ENCODE measurements around the gene TMED6.
"Not testable (repeated sequence)": the region's sequence is repeated elsewhere in the genome, so short reads cannot be mapped to it uniquely, and the experiment has no call there.

The TMED6 gene

DNA sequence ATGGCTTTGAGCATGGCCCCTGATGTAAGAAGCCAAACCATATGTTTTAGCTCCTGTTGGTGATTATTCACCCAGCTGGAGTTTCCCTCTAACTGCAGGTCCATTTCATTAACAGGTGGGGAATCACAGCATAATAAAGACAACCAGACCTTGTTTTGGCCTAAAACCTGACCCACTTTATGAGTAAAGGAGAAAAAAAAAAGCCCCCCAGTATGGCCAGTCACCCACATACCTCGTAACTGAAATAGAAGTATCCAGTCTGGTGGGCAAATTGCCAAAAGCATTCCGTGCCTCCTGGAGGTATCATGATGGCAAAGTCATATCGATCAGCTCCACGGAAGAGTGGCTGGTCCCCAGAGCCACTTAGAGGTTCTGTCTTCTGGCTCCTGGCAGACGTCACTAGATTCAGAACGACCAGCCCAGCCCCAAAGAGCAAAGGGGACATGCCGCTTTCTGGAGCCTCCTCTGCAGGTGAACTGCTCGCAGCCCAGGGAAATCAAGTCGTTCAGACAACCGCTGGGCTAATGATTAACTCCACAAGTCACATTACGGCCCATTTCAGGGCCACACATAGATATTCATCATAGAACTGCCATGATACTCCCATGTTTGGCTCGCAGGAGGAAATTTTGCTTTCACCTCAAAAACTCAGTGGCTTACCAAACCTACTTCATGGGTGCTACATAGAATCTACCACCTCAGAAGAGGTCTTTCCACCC, at the start of gene TMED6:
TMED6 (minus strand) TSS at position 478 of the 719 bp plus-strand sequence; CDS start at position 445, 33 bp downstream.
- DNase-seq = no peak

DNA sequence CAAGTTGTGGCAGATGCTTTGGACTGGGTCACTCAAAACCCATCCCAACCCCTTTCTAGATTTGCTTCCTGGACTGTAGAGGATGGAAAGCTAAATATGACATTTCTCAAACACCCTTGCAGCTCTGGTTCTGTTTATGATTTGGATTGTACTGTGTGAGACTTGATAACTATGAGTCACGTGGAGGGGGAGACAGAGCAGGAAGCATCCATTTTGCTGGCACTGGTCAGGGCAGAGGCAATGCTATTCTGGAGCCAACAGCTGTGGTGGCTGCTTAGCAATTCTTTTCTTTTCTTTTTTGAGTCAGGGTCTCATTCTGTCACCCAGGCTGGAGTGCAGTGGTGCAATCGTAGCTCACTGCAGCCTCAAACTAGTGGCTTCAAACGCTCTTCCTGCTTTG, 47.8 kb upstream of the TMED6 start:
- no peak for DNase-seq

DNA sequence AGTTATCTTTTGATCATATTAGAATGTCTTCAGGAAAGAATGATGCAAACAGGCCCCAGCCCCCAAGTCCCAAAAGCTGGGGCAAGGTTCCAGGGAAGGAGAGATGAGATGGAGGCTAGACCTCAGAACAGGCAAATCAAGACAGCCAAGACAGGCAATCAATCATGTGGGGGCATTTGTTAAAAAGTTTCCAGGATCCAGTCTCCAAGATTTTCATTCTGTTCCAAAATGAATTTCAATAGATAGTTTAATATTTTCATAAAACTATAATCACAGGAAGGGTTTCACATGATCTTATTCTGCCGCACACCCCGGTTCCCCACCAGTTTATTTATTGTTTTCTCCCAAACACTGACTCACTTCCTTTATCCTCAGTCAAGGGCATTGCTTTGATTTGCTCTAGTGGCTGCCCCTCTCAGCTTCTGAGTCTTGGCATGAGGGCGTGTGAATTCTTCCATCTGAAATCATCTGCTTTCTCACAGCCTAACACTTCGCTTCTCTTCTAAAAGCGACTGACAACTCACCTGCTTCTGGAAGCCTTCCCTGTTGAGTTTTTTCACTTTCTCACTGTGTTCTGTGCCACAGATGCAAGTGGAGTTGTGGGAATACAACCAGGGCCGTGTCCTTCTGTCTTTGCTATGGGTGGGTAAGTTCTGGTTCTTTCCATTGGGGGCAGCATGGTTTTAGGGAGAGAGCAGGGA, 46.4 kb upstream of the TMED6 start:
- peak; percentile 46 to 64 (median 59) for DNase-seq

DNA sequence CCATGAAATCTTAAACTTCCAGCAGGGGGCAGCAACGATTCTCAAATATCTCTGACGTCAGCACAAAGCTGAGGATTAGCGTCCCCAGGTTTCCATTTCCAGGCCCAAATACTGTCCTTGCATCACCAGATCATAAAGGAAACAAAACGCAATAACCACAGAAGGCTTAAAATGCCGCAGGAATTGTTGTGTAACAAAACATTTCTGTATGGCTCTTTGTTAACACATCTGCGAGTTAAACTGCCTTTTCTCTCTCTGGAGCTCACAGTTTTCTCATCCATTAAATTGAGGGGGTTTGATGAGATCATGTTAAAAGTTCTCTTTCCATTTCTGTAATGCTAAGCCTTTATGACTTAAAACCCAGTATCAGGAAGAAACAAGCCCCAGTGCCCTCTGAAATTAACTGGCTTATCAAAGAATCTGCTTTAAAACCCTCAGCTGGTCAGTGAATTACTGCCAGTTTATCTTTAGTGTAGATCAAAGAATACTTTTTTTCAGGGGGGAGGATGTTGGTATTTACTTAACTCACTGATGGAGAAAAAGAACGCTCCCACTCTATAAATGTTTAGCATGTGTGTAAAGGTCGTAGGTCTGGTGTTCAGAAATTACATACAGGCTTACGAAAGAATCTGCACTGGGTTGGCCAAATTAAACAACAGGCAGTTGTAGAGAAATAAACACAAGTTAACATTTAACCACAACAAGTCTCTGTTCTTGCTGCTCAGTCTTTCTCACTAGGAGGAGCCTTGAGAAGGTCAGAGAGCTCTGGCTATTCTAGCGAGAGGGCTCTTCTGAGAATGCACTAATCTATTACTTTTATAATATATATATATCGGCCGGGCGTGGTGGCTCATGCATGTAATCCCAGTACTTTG, 44.8 kb upstream of the TMED6 start:
- peak; percentile 94 to 98 (median 97) for DNase-seq

DNA sequence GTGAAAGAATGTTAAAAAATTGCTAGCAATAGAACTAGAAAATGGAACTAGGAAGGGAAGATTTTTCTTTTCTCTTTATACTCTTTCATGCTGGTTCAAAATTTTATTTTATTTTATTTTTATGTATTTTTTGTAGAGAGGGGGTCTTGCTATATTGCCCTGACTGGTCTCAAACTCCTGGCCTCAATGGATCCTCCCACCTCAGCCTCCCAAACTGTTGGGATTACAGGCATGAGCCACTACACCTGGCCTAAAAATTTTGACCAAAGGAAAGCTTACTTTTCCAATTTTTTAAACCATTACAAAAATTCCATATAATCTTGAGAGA, 44.2 kb upstream of the TMED6 start:
- no peak for DNase-seq

DNA sequence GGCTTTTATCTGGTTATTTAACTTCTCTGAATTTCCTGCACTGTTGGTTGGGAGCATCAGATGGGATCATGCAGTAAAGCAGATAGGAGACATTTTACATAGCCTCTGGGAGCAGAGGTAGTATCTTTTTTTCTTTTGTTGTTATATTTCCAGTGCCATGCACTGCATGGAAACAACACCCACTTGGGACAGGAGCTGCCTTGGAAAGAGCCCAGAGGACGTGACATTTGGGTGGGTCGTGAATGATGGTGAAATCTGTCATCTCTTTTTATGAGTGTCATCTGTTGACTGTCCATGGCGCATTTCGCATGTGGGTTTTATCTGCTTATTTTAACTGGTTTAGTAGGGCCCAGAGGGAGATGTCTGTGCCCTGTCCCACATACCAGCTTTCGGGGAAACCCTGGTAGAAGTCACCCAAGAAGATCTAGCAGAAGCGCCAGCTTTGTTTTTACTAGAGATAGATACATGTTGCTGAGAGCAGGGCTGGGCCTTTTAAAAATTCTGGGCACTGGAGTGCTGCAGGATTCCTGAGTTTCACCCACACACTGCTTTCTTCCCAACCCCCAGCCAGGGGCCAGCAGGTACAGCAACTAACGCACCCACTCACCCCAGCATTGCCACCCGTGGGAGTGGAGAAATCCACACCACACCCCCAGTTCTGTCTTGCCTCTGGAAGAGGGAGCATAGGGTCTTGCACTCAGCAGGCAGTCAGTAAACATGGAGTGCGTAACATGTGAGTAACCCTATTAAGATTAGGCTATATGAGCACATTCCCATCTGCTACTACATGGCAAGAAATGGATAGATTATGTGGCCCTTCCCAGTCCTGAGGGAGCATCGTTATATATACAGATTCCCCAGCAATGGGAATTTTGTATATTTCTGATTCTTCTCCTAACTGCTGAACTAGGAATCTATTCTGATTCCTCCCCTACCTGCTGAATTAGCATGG, 42.6 kb upstream of the TMED6 start:
- DNase-seq = no peak

DNA sequence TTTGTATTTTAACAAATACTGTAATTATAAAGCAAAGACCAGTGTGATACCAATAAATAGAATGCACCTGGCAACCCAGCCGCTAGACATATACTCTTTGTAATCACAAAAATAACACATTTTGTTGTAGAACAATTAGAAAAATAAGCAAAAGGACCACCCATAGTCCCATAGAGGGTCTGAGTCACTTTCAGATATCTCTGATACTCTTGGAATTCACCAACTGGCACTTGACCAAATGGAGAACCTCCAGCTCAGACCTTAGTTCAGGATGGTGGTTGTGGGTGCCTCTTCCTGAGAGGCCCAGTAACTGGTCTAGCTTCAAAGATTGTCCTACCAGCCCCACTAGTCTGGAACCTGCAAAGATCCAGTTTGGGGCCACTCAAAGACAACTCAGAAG, 35.0 kb upstream of the TMED6 start:
- no peak for DNase-seq

DNA sequence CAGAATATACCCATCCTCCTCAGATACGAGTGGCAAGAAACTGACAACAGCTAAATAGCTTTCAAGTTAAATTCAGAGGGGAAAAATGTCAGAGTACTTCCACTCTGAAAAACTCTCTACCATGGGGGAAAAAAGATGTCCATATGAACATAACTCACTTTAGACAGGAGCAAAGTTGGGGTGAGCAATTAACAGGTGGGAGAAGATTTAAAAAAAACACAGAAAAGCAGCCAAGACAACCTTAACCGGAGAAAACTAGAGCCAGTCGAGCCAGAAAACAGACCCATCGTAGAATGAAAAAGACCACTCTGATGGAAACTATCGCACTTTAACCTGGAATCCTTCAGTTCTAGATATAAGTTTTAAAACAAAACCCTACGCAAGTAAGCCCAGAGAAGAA, 33.4 kb upstream of the TMED6 start:
- DNase-seq = no peak

DNA sequence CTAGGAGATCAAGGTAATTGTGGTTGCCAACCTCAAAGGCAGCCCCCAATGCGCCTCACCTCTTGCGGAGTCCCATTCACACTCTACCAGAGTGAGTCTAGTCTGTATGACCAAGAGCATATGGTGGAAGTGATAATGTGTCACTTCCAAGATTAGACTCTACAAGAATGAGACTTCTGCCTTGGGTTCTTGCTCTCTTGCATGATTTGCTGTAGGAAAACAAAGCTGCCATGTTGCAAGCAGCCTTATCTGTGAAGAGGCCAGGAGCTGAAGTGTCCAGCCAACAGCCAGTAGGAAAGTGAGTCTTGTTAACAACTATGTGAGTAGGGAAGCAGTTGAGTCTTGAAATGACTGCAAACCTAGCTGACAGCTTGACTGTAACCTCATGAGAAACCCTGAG, 30.8 kb upstream of the TMED6 start:
- DNase-seq = no peak

DNA sequence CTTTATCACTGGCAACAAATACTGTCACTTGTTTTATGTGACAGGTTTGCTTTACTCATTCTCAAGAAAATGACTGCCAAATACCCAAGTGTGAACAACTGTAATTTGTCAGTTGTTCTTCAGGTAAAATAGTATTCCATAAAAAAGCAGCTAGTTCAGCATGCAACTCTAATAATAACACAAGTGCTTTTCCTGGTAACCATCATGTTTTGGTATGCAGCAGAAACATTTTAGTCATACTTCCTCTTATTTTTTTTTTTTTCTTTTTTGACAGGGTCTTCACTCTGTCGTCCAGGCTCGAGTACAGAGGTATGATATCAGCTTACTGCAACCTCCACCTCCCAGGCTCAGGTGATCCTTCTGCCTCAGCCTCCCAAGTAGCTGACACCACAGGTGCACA, 29.6 kb upstream of the TMED6 start:
- peak in 1 of 3 donors; percentile 37 for DNase-seq

DNA sequence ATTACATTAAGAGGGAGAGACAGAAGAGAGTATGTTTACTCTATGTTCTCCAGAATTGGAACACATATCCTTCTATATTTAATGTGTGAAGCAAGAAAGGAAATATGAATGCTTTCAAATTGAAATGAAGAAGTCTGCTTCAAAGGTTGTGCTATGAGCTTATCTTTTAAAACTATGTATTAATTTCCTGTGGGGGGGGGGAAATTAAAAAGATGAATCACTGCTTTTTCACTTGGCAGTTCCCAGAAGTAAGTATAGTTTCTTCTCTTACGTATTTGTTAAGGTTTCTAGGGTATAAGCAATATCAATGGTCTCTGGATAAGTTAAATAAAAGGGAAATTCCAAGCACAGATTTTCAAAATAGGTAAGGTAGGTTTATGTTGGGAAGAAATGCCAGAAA, 27.2 kb upstream of the TMED6 start:
- DNase-seq = no peak

DNA sequence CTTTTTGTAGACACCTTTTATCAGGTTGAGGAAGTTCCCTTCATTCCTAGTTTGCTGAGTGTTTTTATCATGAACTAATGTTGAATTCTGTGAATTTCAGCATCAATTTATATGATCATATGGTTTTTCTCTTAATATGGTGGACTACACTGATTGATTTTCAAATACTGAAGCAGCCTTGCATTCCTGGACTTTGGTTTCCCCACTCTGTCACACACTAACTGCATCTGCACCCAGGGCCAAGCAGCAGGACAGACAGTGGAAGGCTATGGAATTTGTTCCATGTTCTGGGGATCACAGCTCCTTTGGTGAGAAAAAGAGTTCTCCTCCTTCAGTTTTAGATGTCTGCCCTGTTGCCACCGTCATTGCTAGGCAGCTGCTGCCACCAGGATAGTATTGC, 26.4 kb upstream of the TMED6 start:
- no peak for DNase-seq

DNA sequence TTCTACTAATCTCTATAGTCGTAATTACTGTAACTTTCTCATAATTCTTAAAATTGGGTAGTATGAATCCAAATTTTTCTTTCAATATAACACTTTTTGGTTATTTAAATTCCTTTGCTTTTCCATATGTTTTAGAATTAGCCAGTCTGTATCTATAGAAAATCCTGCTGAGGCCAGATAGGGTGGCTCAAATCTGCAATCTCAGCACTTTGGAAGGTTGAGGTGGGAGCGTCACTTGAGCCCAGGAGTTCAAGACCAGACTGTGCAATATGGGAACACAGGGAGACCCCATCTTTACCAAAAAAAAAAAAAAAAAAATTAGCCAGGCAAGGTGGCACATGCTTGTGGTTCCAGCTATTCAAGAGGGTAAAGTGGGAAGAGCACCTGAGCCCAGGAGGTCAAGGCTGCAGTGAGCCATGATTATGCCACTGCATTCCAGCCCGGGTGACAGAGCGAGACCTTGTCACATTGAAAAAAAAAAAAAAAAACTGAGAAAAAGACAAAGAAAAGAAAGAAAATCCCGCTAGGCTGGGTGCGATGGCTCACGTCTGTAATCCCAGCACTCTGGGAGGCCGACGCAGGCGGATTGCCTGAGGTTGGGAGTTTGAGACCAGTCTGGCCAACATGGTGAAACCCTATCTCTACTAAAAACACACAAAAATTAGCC, 24.9 kb upstream of the TMED6 start:
- no peak for DNase-seq

DNA sequence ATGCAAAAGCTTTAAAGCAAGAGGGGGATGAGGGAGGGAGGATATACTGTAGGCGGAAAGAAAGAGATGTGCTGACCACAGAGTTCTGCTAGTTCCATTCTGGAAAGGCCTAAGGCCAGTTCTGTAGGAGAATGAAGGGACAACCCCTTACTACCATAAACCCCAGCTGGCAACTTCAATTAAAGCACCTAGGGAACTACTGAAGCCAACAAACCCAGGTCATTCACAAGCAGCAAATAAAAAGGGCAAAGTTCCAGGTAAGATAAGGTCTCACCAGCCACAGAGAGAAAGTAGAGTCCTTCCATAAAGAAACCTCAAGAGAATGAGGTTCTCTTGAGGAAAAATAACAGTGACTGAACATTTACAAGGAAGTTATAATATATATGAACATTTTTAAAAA, 21.4 kb upstream of the TMED6 start:
- no peak for DNase-seq

DNA sequence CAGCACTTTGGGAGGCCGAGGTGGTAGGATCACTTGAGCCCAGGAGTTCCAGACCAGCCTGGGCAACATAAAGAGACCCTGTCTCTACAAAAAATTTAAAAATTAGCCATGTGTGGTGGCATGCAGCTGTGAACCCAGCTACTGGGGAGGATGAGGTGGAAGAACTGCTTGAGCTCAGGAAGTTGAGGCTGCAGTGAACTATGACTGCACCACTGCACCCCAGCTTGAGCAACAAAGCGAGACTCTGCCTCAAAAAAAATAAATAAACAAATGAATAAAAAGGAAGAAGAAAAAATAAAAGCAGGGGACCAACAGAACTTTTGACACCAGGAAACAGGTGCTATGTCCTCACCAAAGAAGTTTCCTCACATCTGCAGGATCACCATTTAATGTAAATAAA, 20.0 kb upstream of the TMED6 start:
- DNase-seq = no peak

DNA sequence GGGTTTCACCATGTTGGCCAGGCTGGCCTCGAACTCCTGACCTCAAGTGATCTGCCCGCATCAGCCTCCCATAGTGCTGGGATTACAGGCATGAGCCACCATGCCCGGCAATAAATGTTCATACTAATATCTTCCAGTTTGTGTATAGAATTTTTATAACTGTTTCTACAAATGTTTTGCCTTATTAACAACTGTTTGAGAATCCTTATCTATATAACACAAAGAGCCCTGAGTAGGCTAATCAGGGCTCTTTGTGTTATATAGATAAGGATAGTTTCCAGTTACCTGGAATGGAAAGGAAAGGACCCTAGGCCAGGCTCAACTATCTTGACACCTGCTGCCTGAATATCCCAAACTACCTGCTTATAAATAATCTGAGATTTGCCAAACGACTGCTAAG, 17.3 kb upstream of the TMED6 start:
- no peak for DNase-seq

DNA sequence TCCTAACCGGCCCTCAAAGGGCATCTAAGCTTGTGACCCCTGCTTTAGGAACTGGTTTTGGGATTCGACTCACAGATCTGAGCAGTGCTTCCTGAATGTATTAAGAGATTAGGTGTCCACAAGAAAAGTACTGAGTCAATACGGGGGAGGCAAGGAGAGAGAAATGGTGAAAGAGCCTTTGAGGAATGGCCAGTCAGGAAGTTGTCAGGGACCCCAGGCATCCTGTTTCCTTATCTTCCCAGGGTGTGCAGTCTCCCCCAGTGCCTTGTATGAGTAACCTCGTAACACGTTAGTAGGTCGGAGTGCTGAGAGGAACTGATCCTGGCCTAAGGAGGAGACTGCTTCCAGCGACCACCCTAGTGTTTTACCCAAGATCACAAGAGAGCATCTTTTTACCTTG, 16.4 kb upstream of the TMED6 start:
- no peak for DNase-seq

DNA sequence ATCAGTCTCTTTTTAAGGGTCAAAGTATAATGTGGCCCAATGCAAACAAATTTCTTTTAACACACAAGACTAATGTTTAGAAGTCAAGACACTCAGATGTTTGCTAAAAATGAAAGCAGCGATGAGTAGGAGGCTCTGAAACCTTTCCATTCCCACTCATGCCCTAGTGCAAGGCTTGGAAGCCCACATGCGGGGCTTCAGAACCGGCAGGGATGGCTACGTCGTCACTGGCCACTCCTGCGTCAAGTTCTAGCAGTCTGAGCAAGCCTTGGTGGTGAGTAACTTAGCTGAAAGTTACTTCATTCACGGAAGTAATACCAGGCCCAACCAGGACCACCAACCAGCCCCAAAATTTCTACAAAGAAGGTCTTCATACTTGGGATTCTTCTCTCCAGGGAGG, 14.8 kb upstream of the TMED6 start:
- DNase-seq = no peak

DNA sequence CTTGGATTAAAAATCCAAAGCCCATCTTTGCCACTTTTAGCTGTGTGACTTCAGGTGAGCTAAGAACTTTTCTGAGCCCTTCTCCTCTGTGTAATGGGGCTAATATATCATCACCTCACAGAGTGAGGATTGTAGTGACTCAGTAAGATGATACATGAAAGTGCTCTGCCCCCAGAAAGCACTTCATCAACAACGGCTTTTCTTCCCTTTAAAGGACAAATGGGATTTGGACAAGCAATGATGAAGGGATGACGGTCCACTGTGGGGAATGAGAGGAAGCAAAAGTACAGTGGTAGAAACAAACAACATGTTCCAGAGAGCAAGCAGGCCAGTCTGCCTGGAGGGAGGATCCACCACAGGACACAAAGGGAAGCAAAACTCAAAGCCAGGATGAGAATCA, 14.3 kb upstream of the TMED6 start:
- DNase-seq = no peak

DNA sequence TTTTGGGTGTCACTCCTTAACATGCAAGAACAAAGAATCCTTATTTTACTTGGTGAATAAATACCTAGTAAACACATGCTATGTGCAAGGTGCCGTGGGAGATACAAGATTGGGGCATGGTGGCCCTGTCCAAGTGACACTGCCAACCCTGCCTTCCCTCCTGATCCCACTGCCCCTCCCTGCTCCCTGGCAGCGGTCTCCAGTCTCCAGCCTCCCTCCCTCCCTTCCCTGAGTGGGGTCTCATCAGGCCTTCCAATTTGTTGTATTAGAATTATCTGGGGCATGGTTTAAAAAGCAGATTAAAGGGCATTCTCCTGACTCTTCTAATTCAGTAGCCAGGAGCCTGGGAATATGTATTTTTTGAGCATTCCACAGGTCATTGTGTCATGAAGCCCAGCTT, 12.5 kb upstream of the TMED6 start:
- no peak for DNase-seq

DNA sequence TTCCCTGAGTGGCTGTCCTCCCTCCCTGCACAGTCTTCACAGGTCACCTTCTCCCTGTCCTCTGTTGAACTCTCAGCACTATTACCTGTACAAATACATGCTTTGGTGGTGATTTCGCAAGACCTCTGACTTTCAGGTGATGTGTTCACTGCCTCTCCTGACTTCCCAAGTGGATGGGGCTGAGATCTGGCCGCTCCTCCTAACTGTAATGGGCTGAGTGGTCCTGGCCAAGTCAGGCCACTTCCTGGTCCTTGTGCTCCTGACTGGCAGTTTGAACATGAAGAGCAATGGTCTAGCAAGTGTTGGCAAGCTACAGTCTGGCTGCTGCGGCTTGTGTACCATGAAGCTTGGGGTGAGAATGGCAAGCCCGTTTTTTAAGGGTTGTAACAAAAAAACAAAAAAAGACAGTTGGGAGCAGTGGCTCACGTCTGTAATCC, 11.7 kb upstream of the TMED6 start:
- DNase-seq = no peak

DNA sequence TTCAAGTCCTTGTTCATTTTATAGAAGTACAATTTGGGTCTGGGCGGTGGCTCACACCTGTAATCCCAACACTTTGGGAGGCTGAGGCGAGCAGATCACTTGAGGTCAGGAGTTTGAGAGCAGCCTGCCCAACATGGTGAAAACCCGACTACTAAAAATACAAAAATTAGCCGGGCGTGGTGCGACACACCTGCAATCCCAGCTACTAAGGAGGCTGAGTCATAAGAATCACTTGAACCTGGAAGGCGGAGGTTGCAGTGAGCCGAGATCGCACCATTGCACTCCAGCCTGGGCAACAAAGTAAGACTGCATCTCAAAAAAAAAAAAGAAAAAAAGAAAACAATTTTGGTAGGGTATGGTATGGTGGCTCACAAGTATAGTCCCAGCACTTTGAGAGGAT, 8.5 kb upstream of the TMED6 start:
- DNase-seq = not testable (repeated sequence)

All from suppressor macrophage treated with lipopolysaccharide for 1 hour (primary cell).